ENCODE results near the gene PDGFC. TPM values are rescaled to one million over a fixed set of nuclear protein-coding genes. Genes with fewer than 3 reads are reported as not detected.

PDGFC gene
- total and polyA plus RNA-seq, 2 of the 13 experiments (the other 11 are each of a cell fraction or from before 2014, with no cell fraction given) = 4.6 to 9.1 TPM

DNA sequence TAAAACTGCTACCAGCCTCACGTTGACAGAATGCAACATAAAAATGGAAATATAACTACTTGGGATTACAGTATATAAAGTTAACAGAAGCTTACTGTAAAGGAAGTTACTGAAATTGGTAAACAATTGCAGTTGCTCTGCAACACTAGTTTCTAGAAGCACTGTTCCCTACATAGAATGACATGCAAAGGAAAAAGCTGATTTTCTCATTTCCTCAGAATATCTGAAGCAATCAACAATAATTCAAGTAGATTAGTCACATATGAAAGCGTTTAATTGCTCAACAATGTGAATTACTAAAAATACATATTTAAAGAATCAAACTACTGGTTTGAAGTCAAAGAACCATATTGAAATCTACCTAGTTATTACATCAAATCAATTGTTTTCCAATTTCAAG, 31.8 kb downstream of the PDGFC start (continued):
- TF ChIP-seq PRDM4 (CRISPR knock-in tag; IDR thresholded peaks at IDR 0.05; ENCODE audit: borderline replicate concordance) (no peak), ZFP36L1 (CRISPR knock-in tag; IDR thresholded peaks at IDR 0.05) (no peak), NCOA2 (CRISPR knock-in tag; IDR thresholded peaks at IDR 0.05) (no peak), ELF3 (CRISPR knock-in tag; IDR thresholded peaks at IDR 0.05) (no peak), ZNF850 (CRISPR knock-in tag; conservative IDR thresholded peaks at IDR 0.05) (no peak), ZNF607 (CRISPR knock-in tag; IDR thresholded peaks at IDR 0.05; ENCODE audit: borderline replicate concordance) (no peak)

DNA sequence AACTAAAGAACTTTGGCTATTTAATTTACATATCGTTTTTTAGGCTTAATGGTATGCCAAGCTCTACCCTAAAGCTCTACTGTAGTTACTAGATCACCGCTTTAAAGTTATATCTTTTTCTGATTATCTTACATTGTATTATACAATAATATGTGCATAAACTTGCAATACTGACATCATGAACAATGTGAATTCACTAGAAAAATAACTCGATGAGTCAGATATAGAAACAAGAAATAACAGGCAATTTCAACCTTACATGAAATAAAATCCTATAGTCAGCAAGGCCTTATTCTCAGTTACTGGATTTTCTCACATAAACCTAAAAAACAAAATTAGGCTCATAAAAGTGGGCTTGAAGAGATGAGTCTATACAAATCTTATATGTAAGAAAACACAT, 32.5 kb downstream of the PDGFC start:
- CTCF ChIA-PET (ENCODE audit: low intra/inter-chr PET ratio, low total read pairs) = no interaction called here
- intact Hi-C loops (cut with micrococcal nuclease; ENCODE audit: unreplicated experiment) (no loop called here), in situ Hi-C loops (cut with HindIII; ENCODE audit: extremely low pct_ligation_motif_present, low pct_unique_long_range_greater_than_20kb) (no loop called here)
- Histone ChIP-seq H3K9me3 (ENCODE audit: low read length) (no peaks in the 10 kb centered on the region), H4K20me1 (ENCODE audit: insufficient read depth, low read length) (no peaks in the 10 kb centered on the region), H3K9ac (ENCODE audit: insufficient read depth, low read depth, low read length) (no peak overlapping the region), H3K36me3 (replicated peaks in 1 of 2; ENCODE audit: control insufficient read depth in 1 of 2, insufficient read depth in 2 of 2, low read length in 2 of 2) (no peaks in the 10 kb centered on the region), H2AFZ (ENCODE audit: low read length) (no peak overlapping the region), H3K4me2 (ENCODE audit: low read depth, low read length) (no peak overlapping the region), H3K4me3 (replicated peaks in 1 of 3; ENCODE audit: insufficient read depth in 1 of 3, low read depth in 2 of 3, low read length in 3 of 3) (no peak overlapping the region), H3K4me1 (ENCODE audit: insufficient read depth, low read length) (peaks cover 33% of the 10 kb centered on the region), H3K27ac (ENCODE audit: extremely low read length, insufficient read depth, low read length) (no peak overlapping the region), H3K79me2 (ENCODE audit: insufficient read depth, low read length) (peaks cover 6% of the 10 kb centered on the region), H3K27me3 (ENCODE audit: control insufficient read depth in 1 of 2, insufficient read depth in 2 of 2, low read length in 2 of 2) (no peaks in the 10 kb centered on the region)
- ATAC-seq (no peak), FAIRE-seq (no peak), DNase-seq (ENCODE audit: low spot score) (no peak)
- POLR2A ChIA-PET = no interaction called here
- WGBS (ENCODE audit: low lambda C conversion rate) = 90% methylated on average over 3 of the region's 3 CpGs
- BruUV-seq (replicated peaks) = no TSS peak
- TF ChIP-seq ZFP82 (CRISPR knock-in tag; IDR thresholded peaks at IDR 0.05; ENCODE audit: borderline replicate concordance) (no peak), REPIN1 (CRISPR knock-in tag; IDR thresholded peaks at IDR 0.05; ENCODE audit: borderline replicate concordance, low read depth) (no peak), THAP11 (CRISPR knock-in tag; IDR thresholded peaks at IDR 0.05) (no peak), KAT2B (IDR thresholded peaks at IDR 0.05; ENCODE audit: borderline replicate concordance, low read depth, low read length) (no peak), TEAD3 (CRISPR knock-in tag; optimal IDR thresholded peaks at IDR 0.05; ENCODE audit: borderline replicate concordance) (no peak), ZNF7 (CRISPR knock-in tag; IDR thresholded peaks at IDR 0.05) (no peak), SSRP1 (CRISPR knock-in tag; IDR thresholded peaks at IDR 0.05) (no peak), MED1 (CRISPR knock-in tag; IDR thresholded peaks at IDR 0.05) (no peak), ZNF552 (CRISPR knock-in tag; IDR thresholded peaks at IDR 0.05; ENCODE audit: borderline replicate concordance) (no peak), ZMYM2 (CRISPR knock-in tag; IDR thresholded peaks at IDR 0.05) (no peak), ZNF878 (CRISPR knock-in tag; IDR thresholded peaks at IDR 0.05) (no peak), DZIP1 (CRISPR knock-in tag; IDR thresholded peaks at IDR 0.05) (no peak)
- TF ChIP-seq, protein P1, sequence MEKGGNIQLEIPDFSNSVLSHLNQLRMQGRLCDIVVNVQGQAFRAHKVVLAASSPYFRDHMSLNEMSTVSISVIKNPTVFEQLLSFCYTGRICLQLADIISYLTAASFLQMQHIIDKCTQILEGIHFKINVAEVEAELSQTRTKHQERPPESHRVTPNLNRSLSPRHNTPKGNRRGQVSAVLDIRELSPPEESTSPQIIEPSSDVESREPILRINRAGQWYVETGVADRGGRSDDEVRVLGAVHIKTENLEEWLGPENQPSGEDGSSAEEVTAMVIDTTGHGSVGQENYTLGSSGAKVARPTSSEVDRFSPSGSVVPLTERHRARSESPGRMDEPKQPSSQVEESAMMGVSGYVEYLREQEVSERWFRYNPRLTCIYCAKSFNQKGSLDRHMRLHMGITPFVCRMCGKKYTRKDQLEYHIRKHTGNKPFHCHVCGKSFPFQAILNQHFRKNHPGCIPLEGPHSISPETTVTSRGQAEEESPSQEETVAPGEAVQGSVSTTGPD (CRISPR knock-in tag; IDR thresholded peaks at IDR 0.05) = no peak

Data from HepG2 (cell line).